Fibroblast of villous mesenchyme (primary cell): ENCODE results near the gene SSTR4. TPM values are rescaled to one million over a fixed set of nuclear protein-coding genes. Genes with fewer than 3 reads are reported as not detected.
"Not testable (repeated sequence)": the region's sequence is repeated elsewhere in the genome, so short reads cannot be mapped to it uniquely, and the experiment has no call there.

Experiments used
- DNase-seq: peaks from one replicate; pipeline ENCODE4 v3.0.0-alpha.2; 2010; ENCODE audit warnings: low read depth
- H3K4me3 ChIP-seq: 2 replicates; pipeline ENCODE4 v1.5.1; 2011; ENCODE audit warnings: low read depth, mild to moderate bottlenecking, low read length
- CTCF ChIP-seq: IDR thresholded peaks from 2 replicates; pipeline ENCODE4 v1.5.1; 2012; ENCODE audit warnings: low read depth, mild to moderate bottlenecking, low read length; ENCODE audit not compliant: insufficient read depth
- total RNA-seq: library from RNA; depleted of rRNA; stranded (reverse); fragments of >200 nt; gene quantifications from 2 replicates; pipeline ENCODE4 v1.2.3, GENCODE V29; 2012

The SSTR4 gene, protein sequence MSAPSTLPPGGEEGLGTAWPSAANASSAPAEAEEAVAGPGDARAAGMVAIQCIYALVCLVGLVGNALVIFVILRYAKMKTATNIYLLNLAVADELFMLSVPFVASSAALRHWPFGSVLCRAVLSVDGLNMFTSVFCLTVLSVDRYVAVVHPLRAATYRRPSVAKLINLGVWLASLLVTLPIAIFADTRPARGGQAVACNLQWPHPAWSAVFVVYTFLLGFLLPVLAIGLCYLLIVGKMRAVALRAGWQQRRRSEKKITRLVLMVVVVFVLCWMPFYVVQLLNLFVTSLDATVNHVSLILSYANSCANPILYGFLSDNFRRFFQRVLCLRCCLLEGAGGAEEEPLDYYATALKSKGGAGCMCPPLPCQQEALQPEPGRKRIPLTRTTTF
- not detected in 2 replicates for total RNA-seq

DNA sequence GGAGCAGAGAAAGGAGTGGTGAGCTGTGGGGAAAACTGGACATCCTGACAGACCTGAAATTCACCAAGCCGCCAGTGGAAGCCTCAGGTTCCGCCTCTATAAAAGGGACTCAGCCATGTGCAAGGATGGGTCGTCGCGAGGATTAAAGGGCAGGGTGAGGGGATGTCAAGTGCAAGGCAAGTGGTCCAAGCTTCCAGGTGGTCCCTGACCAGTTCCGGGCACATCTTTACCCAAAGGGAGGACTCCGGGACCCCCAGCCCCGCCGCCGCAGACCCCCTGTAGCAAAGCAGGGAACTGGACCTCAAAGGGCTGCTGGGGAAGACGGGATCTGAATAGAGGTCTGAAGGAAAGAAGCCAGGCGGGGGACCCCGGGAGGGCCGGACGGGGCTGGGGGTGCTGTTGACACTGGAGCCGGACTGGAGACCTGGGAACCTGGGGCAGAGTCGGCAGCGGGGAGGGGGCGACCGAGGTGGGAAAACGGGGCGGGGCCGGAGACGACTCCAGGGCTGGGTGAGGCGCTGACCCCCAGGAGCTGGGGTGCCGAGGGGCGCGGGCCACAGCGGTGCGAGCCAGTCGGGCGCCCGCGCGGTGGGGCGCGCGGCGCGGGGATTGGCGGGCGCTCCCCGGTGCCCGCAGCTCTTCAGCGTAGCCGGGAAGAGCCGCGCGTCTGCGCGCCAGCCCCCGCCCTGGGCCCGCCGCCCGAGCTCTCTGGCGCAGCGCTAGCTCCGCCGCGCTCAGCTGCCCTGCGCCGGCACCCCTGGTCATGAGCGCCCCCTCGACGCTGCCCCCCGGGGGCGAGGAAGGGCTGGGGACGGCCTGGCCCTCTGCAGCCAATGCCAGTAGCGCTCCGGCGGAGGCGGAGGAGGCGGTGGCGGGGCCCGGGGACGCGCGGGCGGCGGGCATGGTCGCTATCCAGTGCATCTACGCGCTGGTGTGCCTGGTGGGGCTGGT, at the start of gene SSTR4:
SSTR4 (plus strand) TSS at position 592 of the 951 bp plus-strand sequence; CDS start at position 764, 172 bp downstream.
- DNase-seq, result no peak
- no peak for TF ChIP-seq CTCF
- no peak within 1 kb of the TSS for H3K4me3 ChIP-seq

DNA sequence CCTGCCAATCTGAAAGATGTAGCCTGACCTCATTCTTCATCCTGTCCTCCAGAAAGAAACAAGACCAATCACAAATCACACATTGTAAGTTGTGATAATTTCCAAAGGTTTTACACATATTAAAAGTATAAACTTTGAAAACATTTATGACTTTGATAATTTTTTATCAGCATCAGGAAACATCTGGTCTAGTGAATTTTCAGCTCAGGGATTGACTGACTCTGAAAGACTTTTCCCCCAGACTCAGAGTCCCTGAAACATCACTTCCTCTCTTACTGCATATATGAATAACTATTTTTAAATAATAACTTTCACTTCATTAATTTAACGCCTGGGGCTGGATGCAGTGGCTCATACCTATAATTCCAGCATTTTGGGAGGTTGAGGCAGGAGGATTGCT, 48.5 kb upstream of the SSTR4 start:
- no peak for TF ChIP-seq CTCF
- no peak overlapping the region for H3K4me3 ChIP-seq
- no peak for DNase-seq

GRCh38 chr20:22991424-22991823, 43.7 kb upstream of the SSTR4 start:
- DNase-seq, result not testable (repeated sequence)

GRCh38 chr20:22993823-22994222, 41.3 kb upstream of the SSTR4 start:
- no peak for TF ChIP-seq CTCF
- no peak overlapping the region for H3K4me3 ChIP-seq
- no peak for DNase-seq

More at GRCh38 chr20:22991424-22991823, 43.7 kb upstream of the SSTR4 start:
- not testable (repeated sequence) for H3K4me3 ChIP-seq

GRCh38 chr20:22995923-22996322, 39.2 kb upstream of the SSTR4 start:
- H3K4me3 ChIP-seq, result no peak overlapping the region
- no peak for DNase-seq
- no peak for TF ChIP-seq CTCF

DNA sequence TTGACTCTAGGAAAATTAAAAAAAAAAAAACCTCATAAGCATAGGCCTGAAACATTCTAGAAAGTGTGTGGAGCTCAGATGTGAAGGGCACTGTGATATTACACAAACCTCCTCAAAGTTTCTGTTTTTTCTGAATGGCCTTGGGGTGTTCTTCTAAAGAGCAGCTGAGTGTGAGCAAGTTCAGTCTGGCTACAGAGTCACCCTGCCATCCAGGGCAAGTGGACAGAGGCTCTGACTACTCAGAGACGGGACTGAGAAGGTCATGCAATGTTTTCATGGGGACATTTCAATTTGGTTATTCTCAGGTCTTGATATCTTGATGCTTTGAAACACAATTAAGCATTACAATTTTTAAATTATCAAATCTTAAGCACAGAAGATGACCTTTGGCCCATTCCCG, 36.6 kb upstream of the SSTR4 start:
- no peak for TF ChIP-seq CTCF
- no peak for DNase-seq
- no peak overlapping the region for H3K4me3 ChIP-seq

GRCh38 chr20:22999756-23000155, 35.4 kb upstream of the SSTR4 start:
- TF ChIP-seq CTCF, result no peak
- no peak for DNase-seq
- no peak overlapping the region for H3K4me3 ChIP-seq
